ENCODE data around the gene MYH14.

- TF ChIP-seq CTCF (IDR thresholded peaks at IDR 0.05) (no peak), POLR2AphosphoS5 (IDR thresholded peaks at IDR 0.05) (peak; percentile 18 to 28), POLR2A (IDR thresholded peaks at IDR 0.05) (peak in 1 of 4 donors; percentile 10), EP300 (IDR thresholded peaks at IDR 0.05) (peak in 1 of 4 donors; percentile 37)
These were observed 11.5 kb downstream of the MYH14 start for GRCh38 chr19:50214699-50215543.
